Muscle layer of colon (tissue), 2 donors: ENCODE results near the gene FIZ1.

Experiments
- H3K27ac ChIP-seq: one replicate; pipeline ENCODE4 v1.7.0; 2013; ENCODE audit warnings: low read depth, mild to moderate bottlenecking, low read length, moderate library complexity
- H3K27me3 ChIP-seq, 2 donors: one replicate each; pipeline ENCODE4 v1.7.0; 2013; ENCODE audit warnings: low read length in 2 of 2, mild to moderate bottlenecking in 2 of 2; ENCODE audit not compliant: insufficient read depth in 2 of 2, control insufficient read depth in 1 of 2
- H3K36me3 ChIP-seq: one replicate; pipeline ENCODE4 v1.7.0; 2013; ENCODE audit warnings: mild to moderate bottlenecking, low read length; ENCODE audit not compliant: insufficient read depth
- H3K4me1 ChIP-seq: one replicate; pipeline ENCODE4 v1.7.0; 2013; ENCODE audit warnings: mild to moderate bottlenecking, low read length; ENCODE audit not compliant: insufficient read depth
- H3K4me3 ChIP-seq, 2 donors: one replicate each; pipeline ENCODE4 v1.7.0; 2013; ENCODE audit warnings: low read length in 2 of 2, low read depth in 1 of 2, mild to moderate bottlenecking in 1 of 2, moderate library complexity in 1 of 2
- H3K9ac ChIP-seq: one replicate; pipeline ENCODE4 v1.7.0; 2013; ENCODE audit warnings: low read length
- H3K9me3 ChIP-seq: one replicate; pipeline ENCODE4 v1.7.0; 2013; ENCODE audit warnings: mild to moderate bottlenecking, low read length
- donor health status: abdominal sarcoma.
- donor health status: Adenocarcinoma of cecum.

Gene FIZ1

GRCh38 chr19:55632463-55632834 lies 33.1 kb upstream of the FIZ1 start:
- H3K9me3 ChIP-seq, result no peaks in the 10 kb centered on the region
- peaks cover 19% of the 10 kb centered on the region for H3K4me1 ChIP-seq
- peak overlapping the region; percentile 19 for H3K27ac ChIP-seq

GRCh38 chr19:55626350-55626749 lies 27.0 kb upstream of the FIZ1 start:
- H3K36me3 ChIP-seq, result no peaks in the 10 kb centered on the region
- H3K4me1 ChIP-seq, result peaks cover 7% of the 10 kb centered on the region
- H3K27me3 ChIP-seq, result no peaks in the 10 kb centered on the region
- no peak overlapping the region for H3K9ac ChIP-seq
- no peak overlapping the region for H3K27ac ChIP-seq
- no peak overlapping the region for H3K4me3 ChIP-seq
- H3K9me3 ChIP-seq, result no peaks in the 10 kb centered on the region

More at GRCh38 chr19:55632463-55632834, 33.1 kb upstream of the FIZ1 start:
- Histone ChIP-seq H3K4me3 (no peak overlapping the region), H3K27me3 (no peaks in the 10 kb centered on the region), H3K36me3 (no peaks in the 10 kb centered on the region), H3K9ac (no peak overlapping the region)

- Histone ChIP-seq H3K36me3 (no peaks in the 10 kb centered on the region), H3K9ac (no peak overlapping the region), H3K4me1 (peaks cover 7% of the 10 kb centered on the region), H3K27me3 (no peaks in the 10 kb centered on the region), H3K4me3 (peak overlapping the region; percentile 24 to 77), H3K9me3 (no peaks in the 10 kb centered on the region), H3K27ac (no peak overlapping the region)
Observed at GRCh38 chr19:55625004-55625326, 25.6 kb upstream of the FIZ1 start.

- peaks cover 7% of the 10 kb centered on the region for H3K4me1 ChIP-seq
- peak within 1 kb of the TSS; percentile 62 to 77 for H3K4me3 ChIP-seq
- no peaks in the 10 kb centered on the region for H3K36me3 ChIP-seq
- H3K9ac ChIP-seq, result no peak within 1 kb of the TSS
- peak within 1 kb of the TSS; percentile 55 for H3K27ac ChIP-seq
- H3K27me3 ChIP-seq, result no peaks in the 10 kb centered on the region
- no peaks in the 10 kb centered on the region for H3K9me3 ChIP-seq
Observed at GRCh38 chr19:55624109-55625003, 25.0 kb upstream of the FIZ1 start, which contains the start of gene ZNF784. ZNF784 (minus strand) TSS chr19:55624566; CDS start chr19:55624561, 5 bp downstream.

GRCh38 chr19:55623561-55623960 lies 24.2 kb upstream of the FIZ1 start:
- Histone ChIP-seq H3K36me3 (no peaks in the 10 kb centered on the region), H3K9me3 (no peaks in the 10 kb centered on the region), H3K4me1 (peaks cover 7% of the 10 kb centered on the region), H3K27ac (no peak overlapping the region), H3K9ac (no peak overlapping the region), H3K4me3 (peak overlapping the region in 1 of 2 donors; percentile 45), H3K27me3 (no peaks in the 10 kb centered on the region)

GRCh38 chr19:55623130-55623529 lies 23.8 kb upstream of the FIZ1 start:
- Histone ChIP-seq H3K4me3 (no peak overlapping the region), H3K36me3 (no peaks in the 10 kb centered on the region), H3K4me1 (peaks cover 7% of the 10 kb centered on the region), H3K9ac (no peak overlapping the region), H3K27ac (no peak overlapping the region), H3K9me3 (no peaks in the 10 kb centered on the region), H3K27me3 (no peaks in the 10 kb centered on the region)

GRCh38 chr19:55622242-55622969 lies 23.1 kb upstream of the FIZ1 start:
- Histone ChIP-seq H3K36me3 (no peaks in the 10 kb centered on the region), H3K27me3 (no peaks in the 10 kb centered on the region), H3K4me3 (no peak overlapping the region), H3K9ac (no peak overlapping the region), H3K4me1 (peaks cover 7% of the 10 kb centered on the region), H3K9me3 (no peaks in the 10 kb centered on the region), H3K27ac (no peak overlapping the region)

- H3K27me3 ChIP-seq, result no peaks in the 10 kb centered on the region
- no peak overlapping the region for H3K4me3 ChIP-seq
- H3K4me1 ChIP-seq, result peaks cover 7% of the 10 kb centered on the region
- H3K27ac ChIP-seq, result no peak overlapping the region
- no peak overlapping the region for H3K9ac ChIP-seq
- H3K36me3 ChIP-seq, result peaks cover 2% of the 10 kb centered on the region
- no peaks in the 10 kb centered on the region for H3K9me3 ChIP-seq
Observed at GRCh38 chr19:55621673-55622231, 22.4 kb upstream of the FIZ1 start.

GRCh38 chr19:55621205-55621672 lies 21.9 kb upstream of the FIZ1 start:
- Histone ChIP-seq H3K27ac (no peak overlapping the region), H3K4me1 (peaks cover 7% of the 10 kb centered on the region)

GRCh38 chr19:55620410-55621204 lies 21.3 kb upstream of the FIZ1 start:
- no peaks in the 10 kb centered on the region for H3K27me3 ChIP-seq
- no peaks in the 10 kb centered on the region for H3K9me3 ChIP-seq
- H3K27ac ChIP-seq, result no peak overlapping the region
- no peak overlapping the region for H3K4me3 ChIP-seq
- peaks cover 9% of the 10 kb centered on the region for H3K36me3 ChIP-seq
- no peak overlapping the region for H3K9ac ChIP-seq
- H3K4me1 ChIP-seq, result peaks cover 7% of the 10 kb centered on the region

More at GRCh38 chr19:55621205-55621672, 21.9 kb upstream of the FIZ1 start:
- Histone ChIP-seq H3K36me3 (peaks cover 7% of the 10 kb centered on the region), H3K9ac (no peak overlapping the region), H3K27me3 (no peaks in the 10 kb centered on the region), H3K9me3 (no peaks in the 10 kb centered on the region), H3K4me3 (no peak overlapping the region)

- H3K27ac ChIP-seq, result no peak overlapping the region
Observed at GRCh38 chr19:55619286-55619685, 20.0 kb upstream of the FIZ1 start.

More at GRCh38 chr19:55619286-55619685, 20.0 kb upstream of the FIZ1 start:
- peaks cover 9% of the 10 kb centered on the region for H3K36me3 ChIP-seq
- no peak overlapping the region for H3K4me3 ChIP-seq
- no peaks in the 10 kb centered on the region for H3K27me3 ChIP-seq
- H3K4me1 ChIP-seq, result peaks cover 7% of the 10 kb centered on the region
- H3K9ac ChIP-seq, result no peak overlapping the region
- H3K9me3 ChIP-seq, result no peaks in the 10 kb centered on the region
